CD14-positive monocyte (primary cell): ENCODE results near the gene ABLIM3. TPM values are rescaled to one million over a fixed set of nuclear protein-coding genes. Genes with fewer than 3 reads are reported as not detected.

ENCODE experiments used
- DNase-seq, 3 donors: peaks; one replicate each; pipeline ENCODE4 v3.0.0-alpha.2; 2011 to 2022
- H2AFZ ChIP-seq: 2 replicates; pipeline ENCODE4 v1.6.0; 2012; ENCODE audit warnings: mild to moderate bottlenecking, low read depth, low read length, inconsistent platforms; ENCODE audit not compliant: insufficient read depth, poor library complexity, severe bottlenecking
- H3K27ac ChIP-seq, 2 donors: 1 replicate in 1 of 2; 2 replicates in 1 of 2; pipeline ENCODE4 v1.5.1; 2012 to 2013; ENCODE audit warnings: low read length in 2 of 2, control low read depth in 1 of 2, inconsistent platforms in 1 of 2, low read depth in 1 of 2, mild to moderate bottlenecking in 1 of 2
- H3K27me3 ChIP-seq, 2 donors: one replicate each; pipeline versions ENCODE4 v1.6.0 to v1.6.1; 2011 to 2013; ENCODE audit warnings: low read length in 2 of 2; ENCODE audit not compliant: control insufficient read depth in 2 of 2, insufficient read depth in 2 of 2
- H3K36me3 ChIP-seq, 2 donors: replicated peaks in 1 of 2; 1 replicate in 1 of 2; 2 replicates in 1 of 2; pipeline versions ENCODE4 v1.5.1 to v1.6.1; 2012 to 2013; ENCODE audit warnings: low read length in 2 of 2, control low read depth in 1 of 2, inconsistent platforms in 1 of 2, mild to moderate bottlenecking in 1 of 2; ENCODE audit not compliant: insufficient read depth in 2 of 2, control insufficient read depth in 1 of 2
- H3K4me1 ChIP-seq, 2 donors: 1 replicate in 1 of 2; 2 replicates in 1 of 2; pipeline versions ENCODE4 v1.5.1 to v1.6.1; 2012 to 2013; ENCODE audit warnings: low read length in 2 of 2, control low read depth in 1 of 2, inconsistent platforms in 1 of 2, mild to moderate bottlenecking in 1 of 2, moderate library complexity in 1 of 2; ENCODE audit not compliant: insufficient read depth in 2 of 2, control insufficient read depth in 1 of 2
- H3K4me2 ChIP-seq: replicated peaks from 2 replicates; pipeline ENCODE3; 2012; ENCODE audit warnings: low read length, moderate library complexity, mild to moderate bottlenecking; ENCODE audit not compliant: poor library complexity, severe bottlenecking; ENCODE audit errors: extremely low read depth
- H3K4me3 ChIP-seq, 3 experiments: fragments of 200-600 bp in 1 of 3; sonication (generic) in 1 of 3; replicated peaks in 1 of 3; 1 replicate in 2 of 3; 2 replicates in 1 of 3; pipeline ENCODE4 v1.5.1; 2011 to 2013; ENCODE audit warnings: low read length in 3 of 3, mild to moderate bottlenecking in 3 of 3, control low read depth in 2 of 3, low read depth in 2 of 3, inconsistent platforms in 1 of 3, moderate library complexity in 1 of 3
- H3K79me2 ChIP-seq: 2 replicates; pipeline ENCODE4 v1.6.0; 2012; ENCODE audit warnings: mild to moderate bottlenecking, control low read depth, inconsistent platforms, low read length, moderate library complexity; ENCODE audit not compliant: insufficient read depth
- H3K9ac ChIP-seq: 2 replicates; pipeline ENCODE4 v1.6.0; 2017; ENCODE audit warnings: low read length, mild to moderate bottlenecking; ENCODE audit not compliant: insufficient read depth, poor library complexity, severe bottlenecking
- H3K9me3 ChIP-seq, 2 donors: replicated peaks in 1 of 2; 1 replicate in 1 of 2; 2 replicates in 1 of 2; pipeline versions ENCODE4 v1.5.1 to v1.6.1; 2012 to 2013; ENCODE audit warnings: low read length in 2 of 2, control low read depth in 1 of 2; ENCODE audit not compliant: control insufficient read depth in 1 of 2, insufficient read depth in 1 of 2
- H4K20me1 ChIP-seq: 2 replicates; pipeline ENCODE4 v1.6.0; 2012; ENCODE audit warnings: mild to moderate bottlenecking, low read length, control low read depth, moderate library complexity; ENCODE audit not compliant: insufficient read depth
- H3K27ac Mint-ChIP-seq, 7 donors: one replicate each; pipeline ENCODE4 v1.8.0; 2020; ENCODE audit warnings: mild to moderate bottlenecking in 7 of 7, mixed read lengths in 7 of 7, moderate library complexity in 6 of 7, inconsistent platforms in 2 of 7
- H3K27me3 Mint-ChIP-seq, 3 donors: one replicate each; pipeline ENCODE4 v1.8.0; 2021 to 2022; ENCODE audit warnings: low read depth in 3 of 3, mild to moderate bottlenecking in 3 of 3, mixed read lengths in 3 of 3, moderate library complexity in 3 of 3, inconsistent platforms in 1 of 3
- H3K36me3 Mint-ChIP-seq, 2 donors: one replicate each; pipeline ENCODE4 v1.8.0; 2020; ENCODE audit warnings: mixed read lengths in 2 of 2, inconsistent platforms in 1 of 2, mild to moderate bottlenecking in 1 of 2
- H3K4me1 Mint-ChIP-seq: one replicate; pipeline ENCODE4 v1.8.0; 2020; ENCODE audit warnings: mild to moderate bottlenecking, mixed read lengths
- H3K4me3 Mint-ChIP-seq, 2 donors: one replicate each; pipeline ENCODE4 v1.8.0; 2020; ENCODE audit warnings: mild to moderate bottlenecking in 2 of 2, mixed read lengths in 2 of 2, moderate library complexity in 1 of 2
- H3K9me3 Mint-ChIP-seq, 7 donors: one replicate each; pipeline ENCODE4 v1.8.0; 2020 to 2022; ENCODE audit warnings: mixed read lengths in 7 of 7, mild to moderate bottlenecking in 6 of 7, moderate library complexity in 6 of 7, inconsistent platforms in 2 of 7
- WGBS: methylation state at CpG from one replicate; pipeline ENCODE4 v1.1.5; 2013; ENCODE audit warnings: missing lambda C conversion rate; ENCODE audit not compliant: insufficient coverage; 5-methylcytosine and 5-hydroxymethylcytosine counted together
- intact Hi-C, 2 donors: fragments of 100-400 bp; cut with micrococcal nuclease; formaldehyde crosslinking; loops; one replicate each; pipeline versions ENCODE4 v1.15.0 to v1.15.1; 2023
- polyA plus RNA-seq, 3 donors: library from polyadenylated mRNA; depleted of rRNA in 1 of 3; unstranded in 2 of 3; stranded (reverse) in 1 of 3; fragments of 300-500 nt in 2 of 3; fragments of >200 nt in 1 of 3; fragmentation: Illumina TruSeq in 2 of 3; gene quantifications; 1 replicate in 2 of 3; 2 replicates in 1 of 3; pipeline ENCODE4 v1.2.3, GENCODE V29; 2012 to 2021
- TF ChIP-seq, protein P1 (sequence below): fragments of 200-600 bp; IDR thresholded peaks from one replicate; pipeline ENCODE4 v1.8.0; 2022; ENCODE audit warnings: antibody characterized with exemption, mild to moderate bottlenecking

The ABLIM3 gene
- polyA plus RNA-seq, 3 donors = 0.22 to 0.74 TPM; not detected in 1

DNA sequence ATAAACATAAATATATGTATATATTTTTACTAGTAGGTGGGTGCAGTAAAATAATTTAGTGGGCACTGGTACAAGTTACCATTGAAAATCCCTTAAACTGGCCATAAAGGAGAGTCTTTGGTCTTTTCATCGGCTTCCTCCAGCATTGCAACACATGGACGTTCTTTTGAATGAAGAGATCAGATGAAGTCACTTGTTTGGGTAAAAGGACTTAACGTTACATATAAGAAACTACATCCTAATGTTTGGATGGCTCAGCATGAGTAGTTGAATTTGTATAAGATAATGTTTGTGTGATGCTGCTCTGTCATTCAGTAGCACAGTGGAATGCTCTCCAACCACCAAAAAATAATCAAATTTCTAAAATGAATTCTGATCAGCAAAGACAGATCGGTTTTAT lies 161.9 kb downstream of the ABLIM3 start:
- H3K4me3 Mint-ChIP-seq = no peak overlapping the region
- Histone ChIP-seq H3K4me1 (peaks cover 7% of the 10 kb centered on the region in 2 donors), H2AFZ (no peak overlapping the region), H3K4me2 (no peak overlapping the region), H3K27me3 (peaks cover 0 to 6% of the 10 kb centered on the region in 2 donors), H3K79me2 (no peaks in the 10 kb centered on the region), H3K9me3 (no peaks in the 10 kb centered on the region), H3K4me3 (no peak overlapping the region), H3K9ac (no peak overlapping the region), H3K27ac (no peak overlapping the region), H4K20me1 (no peaks in the 10 kb centered on the region), H3K36me3 (no peaks in the 10 kb centered on the region)
- H3K27me3 Mint-ChIP-seq = peaks cover 9 to 17% (median 10%) of the 10 kb centered on the region in 3 donors
- H3K36me3 Mint-ChIP-seq = no peaks in the 10 kb centered on the region
- WGBS = no CpG with 5 or more reads among the region's 4 CpGs
- peaks cover 18% of the 10 kb centered on the region for H3K4me1 Mint-ChIP-seq
- H3K27ac Mint-ChIP-seq = no peak overlapping the region
- TF ChIP-seq, protein P1, sequence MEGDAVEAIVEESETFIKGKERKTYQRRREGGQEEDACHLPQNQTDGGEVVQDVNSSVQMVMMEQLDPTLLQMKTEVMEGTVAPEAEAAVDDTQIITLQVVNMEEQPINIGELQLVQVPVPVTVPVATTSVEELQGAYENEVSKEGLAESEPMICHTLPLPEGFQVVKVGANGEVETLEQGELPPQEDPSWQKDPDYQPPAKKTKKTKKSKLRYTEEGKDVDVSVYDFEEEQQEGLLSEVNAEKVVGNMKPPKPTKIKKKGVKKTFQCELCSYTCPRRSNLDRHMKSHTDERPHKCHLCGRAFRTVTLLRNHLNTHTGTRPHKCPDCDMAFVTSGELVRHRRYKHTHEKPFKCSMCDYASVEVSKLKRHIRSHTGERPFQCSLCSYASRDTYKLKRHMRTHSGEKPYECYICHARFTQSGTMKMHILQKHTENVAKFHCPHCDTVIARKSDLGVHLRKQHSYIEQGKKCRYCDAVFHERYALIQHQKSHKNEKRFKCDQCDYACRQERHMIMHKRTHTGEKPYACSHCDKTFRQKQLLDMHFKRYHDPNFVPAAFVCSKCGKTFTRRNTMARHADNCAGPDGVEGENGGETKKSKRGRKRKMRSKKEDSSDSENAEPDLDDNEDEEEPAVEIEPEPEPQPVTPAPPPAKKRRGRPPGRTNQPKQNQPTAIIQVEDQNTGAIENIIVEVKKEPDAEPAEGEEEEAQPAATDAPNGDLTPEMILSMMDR = no peak
- H3K9me3 Mint-ChIP-seq = no peaks in the 10 kb centered on the region
- no peak for DNase-seq
- intact Hi-C loops = no loop called here

DNA sequence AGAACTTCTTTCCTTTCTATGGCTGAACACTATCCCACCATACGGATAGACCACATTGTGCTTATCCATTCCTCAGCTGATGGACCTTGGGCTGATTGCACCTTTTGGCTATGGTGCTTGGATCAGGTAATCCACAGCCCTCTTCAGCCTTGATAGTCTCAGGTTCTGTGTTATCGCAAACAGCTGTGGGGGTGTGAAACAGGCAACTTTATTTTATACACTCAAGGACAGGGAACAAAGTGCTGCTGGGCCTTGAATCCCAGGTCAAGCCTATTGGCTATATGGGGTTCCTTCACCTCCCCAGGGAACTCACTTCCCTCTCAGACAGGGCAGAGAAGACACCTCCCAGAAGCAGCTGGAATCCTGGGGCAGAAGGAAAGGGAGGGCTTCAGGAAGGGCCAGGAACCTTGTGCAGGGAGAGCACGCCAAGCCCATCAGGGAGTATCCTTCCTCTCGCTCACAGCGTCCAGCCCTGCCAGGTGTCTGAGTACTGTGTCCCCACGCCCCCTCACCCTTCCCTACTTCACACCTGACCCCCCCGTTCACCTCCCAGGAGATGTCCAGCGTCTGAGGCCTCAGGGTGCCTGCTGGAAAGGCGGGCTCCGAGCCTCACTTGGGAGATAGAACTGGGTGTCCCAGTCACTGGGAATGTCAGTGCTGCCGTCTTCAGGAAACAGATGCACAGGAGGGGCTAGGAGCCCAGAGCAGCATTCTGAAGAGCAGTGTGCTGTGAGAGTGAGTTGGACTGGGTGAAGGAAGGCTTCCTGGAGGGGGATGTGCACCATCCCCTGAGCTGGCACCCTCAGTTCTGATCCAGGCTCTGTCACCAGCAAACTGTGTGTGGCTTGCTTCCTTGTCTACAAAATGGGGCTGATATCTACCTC lies 163.1 kb downstream of the ABLIM3 start:
- Histone ChIP-seq H3K9ac (no peak overlapping the region), H3K9me3 (no peaks in the 10 kb centered on the region), H3K4me2 (no peak overlapping the region), H3K36me3 (no peaks in the 10 kb centered on the region), H3K4me3 (no peak overlapping the region), H3K4me1 (peaks cover under 1 to 2% of the 10 kb centered on the region in 2 donors), H2AFZ (no peak overlapping the region), H3K27me3 (peaks cover 0 to 2% of the 10 kb centered on the region in 2 donors), H4K20me1 (no peaks in the 10 kb centered on the region), H3K27ac (no peak overlapping the region), H3K79me2 (no peaks in the 10 kb centered on the region)
- H3K4me3 Mint-ChIP-seq = no peak overlapping the region
- peaks cover 9% of the 10 kb centered on the region for H3K4me1 Mint-ChIP-seq
- no peaks in the 10 kb centered on the region for H3K9me3 Mint-ChIP-seq
- DNase-seq = no peak
- 54% methylated on average over 5 of the region's 11 CpGs for whole genome bisulfite sequencing
- H3K36me3 Mint-ChIP-seq = no peaks in the 10 kb centered on the region
- peaks cover 5 to 8% (median 8%) of the 10 kb centered on the region in 3 donors for H3K27me3 Mint-ChIP-seq
- TF ChIP-seq, protein P1 = no peak
- no peak overlapping the region for H3K27ac Mint-ChIP-seq
- intact Hi-C loops = no loop called here
